ENCODE results near the gene MKRN1.

MKRN1 gene

DNA sequence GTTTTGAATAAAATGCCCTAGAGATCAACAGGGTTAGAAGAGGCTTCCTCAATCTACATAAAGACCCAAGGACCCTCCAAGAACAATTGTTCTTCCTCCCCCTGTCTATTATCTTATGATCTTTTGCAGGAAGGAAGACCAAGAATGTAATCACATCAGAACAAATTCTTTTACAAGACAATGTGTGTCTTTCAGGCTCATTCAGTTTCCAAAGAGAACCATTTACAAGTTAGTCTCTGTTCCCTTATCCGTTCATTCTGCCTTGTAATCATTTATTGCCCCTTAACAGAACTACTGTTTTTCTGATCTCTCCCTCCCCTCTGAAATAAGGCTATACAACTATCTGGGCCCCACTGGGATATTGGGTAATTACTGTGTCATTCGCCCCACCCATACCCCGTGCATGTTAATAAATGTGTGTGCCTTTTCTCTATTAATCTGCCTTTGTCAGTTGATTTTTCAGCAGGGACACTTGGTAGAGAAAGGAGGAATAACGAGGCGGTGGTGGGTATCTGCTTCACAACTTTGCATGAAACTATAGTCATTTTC, 5.7 kb upstream of the MKRN1 start:
- no peak overlapping the region for H3K4me3 ChIP-seq (ENCODE audit: control insufficient read depth, low read depth, low read length)
- DNase-seq (ENCODE audit: low read depth) = no peak
- TF ChIP-seq, protein P1, sequence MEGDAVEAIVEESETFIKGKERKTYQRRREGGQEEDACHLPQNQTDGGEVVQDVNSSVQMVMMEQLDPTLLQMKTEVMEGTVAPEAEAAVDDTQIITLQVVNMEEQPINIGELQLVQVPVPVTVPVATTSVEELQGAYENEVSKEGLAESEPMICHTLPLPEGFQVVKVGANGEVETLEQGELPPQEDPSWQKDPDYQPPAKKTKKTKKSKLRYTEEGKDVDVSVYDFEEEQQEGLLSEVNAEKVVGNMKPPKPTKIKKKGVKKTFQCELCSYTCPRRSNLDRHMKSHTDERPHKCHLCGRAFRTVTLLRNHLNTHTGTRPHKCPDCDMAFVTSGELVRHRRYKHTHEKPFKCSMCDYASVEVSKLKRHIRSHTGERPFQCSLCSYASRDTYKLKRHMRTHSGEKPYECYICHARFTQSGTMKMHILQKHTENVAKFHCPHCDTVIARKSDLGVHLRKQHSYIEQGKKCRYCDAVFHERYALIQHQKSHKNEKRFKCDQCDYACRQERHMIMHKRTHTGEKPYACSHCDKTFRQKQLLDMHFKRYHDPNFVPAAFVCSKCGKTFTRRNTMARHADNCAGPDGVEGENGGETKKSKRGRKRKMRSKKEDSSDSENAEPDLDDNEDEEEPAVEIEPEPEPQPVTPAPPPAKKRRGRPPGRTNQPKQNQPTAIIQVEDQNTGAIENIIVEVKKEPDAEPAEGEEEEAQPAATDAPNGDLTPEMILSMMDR (conservative IDR thresholded peaks at IDR 0.05; ENCODE audit: control insufficient read depth, insufficient read depth, low read depth, low read length) = no peak

DNA sequence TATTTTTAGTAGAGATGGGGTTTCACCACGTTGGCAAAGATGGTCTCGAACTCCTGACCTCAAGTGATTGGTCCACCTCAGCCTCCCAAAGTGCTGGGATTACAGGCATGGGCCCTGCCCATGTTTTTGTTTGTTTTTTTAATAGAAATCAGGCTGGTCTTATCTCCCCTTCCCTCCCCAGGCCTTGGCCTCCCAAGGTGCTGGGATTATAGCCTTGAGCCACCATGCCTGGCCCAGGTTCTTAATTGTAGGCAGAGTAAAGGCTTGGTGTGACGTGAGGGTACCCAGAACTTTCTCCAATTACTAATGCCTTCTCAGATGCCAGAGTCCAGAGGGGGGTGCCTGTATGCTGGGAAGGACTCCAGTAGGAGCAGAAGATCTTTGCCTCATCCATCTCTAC, 5.2 kb upstream of the MKRN1 start:
- TF ChIP-seq, protein P1 (conservative IDR thresholded peaks at IDR 0.05; ENCODE audit: control insufficient read depth, insufficient read depth, low read depth, low read length) = no peak
- H3K4me3 ChIP-seq (ENCODE audit: control insufficient read depth, low read depth, low read length) = no peak overlapping the region
- no peak for DNase-seq (ENCODE audit: low read depth)

DNA sequence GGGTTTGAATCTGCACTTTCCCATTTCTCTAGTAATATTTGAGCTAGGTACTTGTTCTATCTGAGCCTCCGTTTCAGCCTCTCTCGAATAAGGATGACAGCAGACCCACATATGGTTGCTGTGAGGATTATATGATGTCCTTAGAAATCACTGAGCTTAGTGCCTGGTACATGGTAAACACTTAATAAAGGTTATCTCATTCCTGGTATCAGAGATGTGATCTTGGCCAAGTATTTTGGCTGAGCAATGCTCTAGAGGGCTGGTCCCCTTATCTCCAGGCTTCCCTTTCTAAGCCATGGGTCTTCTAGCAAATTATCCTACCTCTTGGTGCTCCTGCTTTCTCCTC, 407 bp upstream of the MKRN1 start:
- H3K4me3 ChIP-seq (ENCODE audit: control insufficient read depth, low read depth, low read length) = peak overlapping the region; percentile 68
- DNase-seq (ENCODE audit: low read depth) = no peak
- TF ChIP-seq, protein P1 (conservative IDR thresholded peaks at IDR 0.05; ENCODE audit: control insufficient read depth, insufficient read depth, low read depth, low read length) = no peak

DNA sequence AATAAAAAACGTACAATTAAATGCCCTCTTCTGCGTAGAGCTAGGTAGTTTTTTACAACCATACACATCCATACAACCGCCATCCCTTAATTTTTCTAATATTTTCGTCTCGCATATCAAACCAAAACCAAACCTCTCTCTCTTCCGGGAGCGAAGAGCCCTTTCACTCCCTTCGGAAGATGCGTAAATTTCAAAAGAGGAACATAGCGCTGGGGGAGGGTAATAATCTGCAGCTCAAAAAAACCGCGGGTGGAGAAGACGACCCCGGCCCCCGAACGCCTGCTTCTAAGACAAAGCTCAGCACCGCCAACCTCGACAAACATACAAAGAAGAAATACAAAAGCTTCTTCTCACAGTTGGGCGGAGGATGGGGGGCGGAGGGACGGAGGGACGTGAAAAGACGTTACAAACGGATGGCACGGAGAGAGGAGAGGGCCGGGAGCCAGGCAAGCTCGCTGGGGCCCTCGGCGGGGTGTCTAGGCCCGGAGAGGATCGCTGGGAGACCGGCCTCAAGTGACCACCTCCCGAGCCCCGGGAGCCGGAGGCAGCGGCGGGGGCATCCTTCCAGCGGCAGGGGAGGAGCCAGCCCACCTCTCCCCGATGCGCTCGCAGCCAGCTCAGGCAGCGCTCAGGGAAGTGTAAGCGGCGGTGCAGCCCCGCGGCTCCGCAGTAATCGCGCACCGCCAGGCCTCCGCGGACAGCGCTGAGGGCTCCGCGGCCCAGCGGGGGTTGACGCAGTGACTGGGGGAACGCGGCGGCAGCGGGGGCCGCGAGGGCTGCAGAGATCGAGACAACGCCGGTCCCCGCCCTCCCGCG, 851 bp downstream of the MKRN1 start:
- TF ChIP-seq, protein P1 (conservative IDR thresholded peaks at IDR 0.05; ENCODE audit: control insufficient read depth, insufficient read depth, low read depth, low read length) = no peak
- peak; percentile 24 for DNase-seq (ENCODE audit: low read depth)
- peak overlapping the region; percentile 68 for H3K4me3 ChIP-seq (ENCODE audit: control insufficient read depth, low read depth, low read length)

DNA sequence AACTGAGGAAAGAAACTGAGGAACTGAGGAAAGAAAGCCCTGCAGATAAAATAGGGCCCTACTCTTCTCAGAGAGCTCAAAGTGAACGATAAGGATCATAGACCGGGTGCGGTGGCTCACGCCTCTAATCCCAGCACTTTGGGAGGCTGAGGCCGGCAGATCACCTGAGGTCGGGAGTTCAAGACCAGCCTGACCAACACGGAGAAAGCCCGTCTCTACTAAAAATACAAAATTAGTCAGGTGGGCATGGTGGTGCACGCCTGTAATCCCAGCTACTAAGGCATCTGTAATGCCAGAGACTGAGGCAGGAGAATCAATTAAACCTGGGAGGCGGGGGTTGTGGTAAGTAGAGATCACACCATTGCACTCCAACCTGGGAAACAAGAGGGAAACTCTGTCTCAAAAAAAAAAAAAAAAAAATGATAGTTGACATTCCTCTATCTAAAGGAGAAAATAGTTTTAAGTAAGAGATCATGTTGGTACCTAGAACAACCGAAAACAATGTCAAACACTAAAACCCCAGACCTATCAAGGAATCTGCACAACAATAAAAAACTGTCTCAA, 2.5 kb downstream of the MKRN1 start:
- no peak overlapping the region for H3K4me3 ChIP-seq (ENCODE audit: control insufficient read depth, low read depth, low read length)
- no peak for DNase-seq (ENCODE audit: low read depth)
- TF ChIP-seq, protein P1 (conservative IDR thresholded peaks at IDR 0.05; ENCODE audit: control insufficient read depth, insufficient read depth, low read depth, low read length) = no peak

DNA sequence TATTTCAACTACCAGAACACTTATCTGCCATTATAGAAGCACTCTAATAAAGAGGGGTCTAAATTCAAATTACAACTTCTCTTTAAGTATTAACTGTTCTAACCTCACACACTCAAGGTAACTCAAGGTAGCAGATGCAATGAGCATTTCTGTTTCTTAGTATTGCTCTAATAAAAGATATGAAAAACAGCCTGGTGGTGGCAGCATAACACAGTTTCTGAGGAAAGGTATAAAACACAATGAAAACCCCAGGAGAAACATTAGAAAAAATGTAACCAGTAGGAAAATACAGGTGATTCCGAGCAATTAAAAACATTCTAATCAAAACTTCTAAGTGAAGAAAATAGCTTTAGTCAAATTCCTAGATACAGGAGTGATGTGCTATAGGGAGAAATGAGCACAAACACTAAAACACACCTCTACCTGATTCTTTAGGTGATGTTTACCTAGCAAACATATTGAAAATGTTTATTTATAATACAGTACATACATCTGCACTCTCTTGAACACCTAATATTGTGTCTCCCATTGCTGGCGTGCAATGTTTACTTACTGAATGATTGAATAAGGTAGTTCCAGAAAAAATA, 3.5 kb downstream of the MKRN1 start:
- peak; percentile 38 for DNase-seq (ENCODE audit: low read depth)
- H3K4me3 ChIP-seq (ENCODE audit: control insufficient read depth, low read depth, low read length) = no peak overlapping the region
- TF ChIP-seq, protein P1 (conservative IDR thresholded peaks at IDR 0.05; ENCODE audit: control insufficient read depth, insufficient read depth, low read depth, low read length) = peak; percentile 61
